Osteoblast (primary cell): ENCODE data around the gene NANOS3. TPM values are rescaled to one million over a fixed set of nuclear protein-coding genes. Genes with fewer than 3 reads are reported as not detected.
A peak's percentile ranks its signal among the peaks of the same experiment; 100 is the strongest.
"Not testable (repeated sequence)": the region's sequence is repeated elsewhere in the genome, so short reads cannot be mapped to it uniquely, and the experiment has no call there.

Experiments
- DNase-seq: peaks from one replicate; pipeline ENCODE4 v3.0.0; 2011; ENCODE audit warnings: low spot score, mixed read lengths; ENCODE audit not compliant: insufficient read length; ENCODE audit errors: missing footprints
- H2AFZ ChIP-seq: 2 replicates; pipeline ENCODE4 v1.6.0; 2011; ENCODE audit warnings: mild to moderate bottlenecking, low read length
- H3K27ac ChIP-seq: 2 replicates; pipeline ENCODE4 v1.5.1; 2011; ENCODE audit warnings: mild to moderate bottlenecking, low read depth, low read length, moderate library complexity
- H3K27me3 ChIP-seq: 2 replicates; pipeline ENCODE4 v1.6.0; 2012; ENCODE audit warnings: mild to moderate bottlenecking, control low read depth, inconsistent platforms, low read length, moderate library complexity; ENCODE audit not compliant: insufficient read depth
- H3K36me3 ChIP-seq: 2 replicates; pipeline ENCODE4 v1.5.1; 2011; ENCODE audit warnings: mild to moderate bottlenecking, low read length, control low read depth, moderate library complexity; ENCODE audit not compliant: insufficient read depth
- H3K4me1 ChIP-seq: 2 replicates; pipeline ENCODE4 v1.5.1; 2011; ENCODE audit warnings: mild to moderate bottlenecking, low read length, control low read depth, moderate library complexity; ENCODE audit not compliant: insufficient read depth
- H3K4me2 ChIP-seq: 2 replicates; pipeline ENCODE4 v1.6.0; 2011; ENCODE audit warnings: mild to moderate bottlenecking, low read length; ENCODE audit not compliant: insufficient read depth
- H3K4me3 ChIP-seq: fragments of 200-600 bp; sonication (generic); 3 replicates; pipeline ENCODE4 v1.5.1; 2012; ENCODE audit warnings: mild to moderate bottlenecking, low read length, inconsistent platforms; ENCODE audit not compliant: insufficient read depth
- H3K79me2 ChIP-seq: 2 replicates; pipeline ENCODE4 v1.6.0; 2012; ENCODE audit warnings: mild to moderate bottlenecking, low read length, control low read depth, inconsistent platforms; ENCODE audit not compliant: insufficient read depth
- H3K9me3 ChIP-seq: 2 replicates; pipeline ENCODE4 v1.5.1; 2011; ENCODE audit warnings: low read depth, low read length, control low read depth
- H4K20me1 ChIP-seq: 2 replicates; pipeline ENCODE4 v1.6.0; 2012; ENCODE audit warnings: mild to moderate bottlenecking, low read length, control low read depth; ENCODE audit not compliant: insufficient read depth
- total RNA-seq: library from RNA; depleted of rRNA; stranded (reverse); fragments of >200 nt; gene quantifications from 2 replicates; pipeline ENCODE4 v1.2.3, GENCODE V29; 2012
- TF ChIP-seq, protein P1 (sequence below): IDR thresholded peaks from 2 replicates; pipeline ENCODE4 v1.5.1; 2011; ENCODE audit warnings: mild to moderate bottlenecking, low read depth, low read length, moderate library complexity; ENCODE audit errors: extremely low read depth

The NANOS3 gene
- total RNA-seq, 1 donor = not detected

- no peaks in the 10 kb centered on the region for H3K27me3 ChIP-seq
- H2AFZ ChIP-seq = no peak overlapping the region
- TF ChIP-seq, protein P1, sequence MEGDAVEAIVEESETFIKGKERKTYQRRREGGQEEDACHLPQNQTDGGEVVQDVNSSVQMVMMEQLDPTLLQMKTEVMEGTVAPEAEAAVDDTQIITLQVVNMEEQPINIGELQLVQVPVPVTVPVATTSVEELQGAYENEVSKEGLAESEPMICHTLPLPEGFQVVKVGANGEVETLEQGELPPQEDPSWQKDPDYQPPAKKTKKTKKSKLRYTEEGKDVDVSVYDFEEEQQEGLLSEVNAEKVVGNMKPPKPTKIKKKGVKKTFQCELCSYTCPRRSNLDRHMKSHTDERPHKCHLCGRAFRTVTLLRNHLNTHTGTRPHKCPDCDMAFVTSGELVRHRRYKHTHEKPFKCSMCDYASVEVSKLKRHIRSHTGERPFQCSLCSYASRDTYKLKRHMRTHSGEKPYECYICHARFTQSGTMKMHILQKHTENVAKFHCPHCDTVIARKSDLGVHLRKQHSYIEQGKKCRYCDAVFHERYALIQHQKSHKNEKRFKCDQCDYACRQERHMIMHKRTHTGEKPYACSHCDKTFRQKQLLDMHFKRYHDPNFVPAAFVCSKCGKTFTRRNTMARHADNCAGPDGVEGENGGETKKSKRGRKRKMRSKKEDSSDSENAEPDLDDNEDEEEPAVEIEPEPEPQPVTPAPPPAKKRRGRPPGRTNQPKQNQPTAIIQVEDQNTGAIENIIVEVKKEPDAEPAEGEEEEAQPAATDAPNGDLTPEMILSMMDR = no peak
- no peak overlapping the region for H3K4me2 ChIP-seq
- no peaks in the 10 kb centered on the region for H3K79me2 ChIP-seq
- H3K9me3 ChIP-seq = no peaks in the 10 kb centered on the region
- peak overlapping the region; percentile 100 for H3K27ac ChIP-seq
- H4K20me1 ChIP-seq = no peaks in the 10 kb centered on the region
- no peak overlapping the region for H3K4me3 ChIP-seq
- H3K36me3 ChIP-seq = no peaks in the 10 kb centered on the region
- peaks cover 60% of the 10 kb centered on the region for H3K4me1 ChIP-seq
- DNase-seq = peak; percentile 85
Measured at GRCh38 chr19:13848798-13849676, 27.9 kb upstream of the NANOS3 start.

DNA sequence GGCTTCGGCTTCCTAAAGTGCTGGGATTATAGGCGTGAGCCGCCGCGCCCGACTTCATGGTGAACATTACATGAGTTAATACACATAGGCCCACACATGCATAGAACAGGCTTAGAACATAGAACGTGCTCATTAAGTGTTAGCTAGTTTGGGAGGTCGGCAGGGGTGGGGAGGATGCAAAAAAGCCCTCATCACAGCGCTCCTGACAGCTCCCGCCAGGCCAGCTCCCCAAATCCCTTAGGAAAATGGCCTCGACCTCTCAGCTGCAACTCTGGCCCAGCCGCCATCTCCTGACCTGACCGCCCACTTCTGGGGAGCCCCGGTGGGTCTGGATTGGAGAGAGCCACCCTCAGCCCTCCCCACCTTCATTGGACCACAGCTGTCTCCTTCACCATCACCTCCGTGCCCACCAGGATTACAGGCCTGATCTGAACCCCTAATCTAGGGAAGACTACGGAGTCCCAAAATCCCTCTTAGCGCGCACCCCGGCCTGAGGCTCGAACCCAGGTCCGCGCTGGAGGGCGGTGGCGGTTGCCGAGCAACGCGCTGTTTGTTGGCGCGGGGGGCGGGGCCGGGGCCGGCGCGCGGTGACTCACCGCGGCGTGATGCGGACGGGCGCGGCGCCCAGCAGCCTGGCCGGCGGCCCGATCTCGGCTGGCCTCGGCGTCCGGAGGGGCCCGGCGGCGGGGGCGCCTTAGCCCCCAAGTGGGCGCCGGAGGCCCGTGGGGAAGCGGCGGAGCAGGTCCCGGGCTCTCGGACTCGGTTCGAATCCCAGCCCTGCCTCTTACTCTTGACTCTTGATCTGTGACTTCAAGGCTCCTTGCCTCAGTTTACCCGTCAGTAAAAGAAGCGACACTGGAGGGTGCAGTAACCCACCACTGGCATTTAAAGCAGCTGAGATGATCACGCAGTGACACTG lies 26.7 kb upstream of the NANOS3 start:
- Histone ChIP-seq H3K9me3 (no peaks in the 10 kb centered on the region), H3K4me1 (peaks cover 60% of the 10 kb centered on the region), H3K27ac (peak overlapping the region; percentile 100), H2AFZ (peak overlapping the region; percentile 74), H3K4me3 (peak overlapping the region; percentile 65), H3K27me3 (no peaks in the 10 kb centered on the region), H4K20me1 (no peaks in the 10 kb centered on the region), H3K4me2 (peak overlapping the region; percentile 89), H3K36me3 (no peaks in the 10 kb centered on the region), H3K79me2 (no peaks in the 10 kb centered on the region)
- TF ChIP-seq, protein P1 = no peak
- DNase-seq = peak; percentile 95

- Histone ChIP-seq H4K20me1 (no peaks in the 10 kb centered on the region), H3K27me3 (no peaks in the 10 kb centered on the region), H3K79me2 (no peaks in the 10 kb centered on the region), H3K4me1 (peaks cover 60% of the 10 kb centered on the region), H3K9me3 (no peaks in the 10 kb centered on the region), H3K27ac (peak overlapping the region; percentile 100), H3K4me2 (peak overlapping the region; percentile 89), H3K36me3 (no peaks in the 10 kb centered on the region), H2AFZ (peak overlapping the region; percentile 51), H3K4me3 (peak overlapping the region; percentile 65)
- DNase-seq = peak; percentile 99
- TF ChIP-seq, protein P1 = no peak
Measured at GRCh38 chr19:13850910-13851733, 25.8 kb upstream of the NANOS3 start.

DNA sequence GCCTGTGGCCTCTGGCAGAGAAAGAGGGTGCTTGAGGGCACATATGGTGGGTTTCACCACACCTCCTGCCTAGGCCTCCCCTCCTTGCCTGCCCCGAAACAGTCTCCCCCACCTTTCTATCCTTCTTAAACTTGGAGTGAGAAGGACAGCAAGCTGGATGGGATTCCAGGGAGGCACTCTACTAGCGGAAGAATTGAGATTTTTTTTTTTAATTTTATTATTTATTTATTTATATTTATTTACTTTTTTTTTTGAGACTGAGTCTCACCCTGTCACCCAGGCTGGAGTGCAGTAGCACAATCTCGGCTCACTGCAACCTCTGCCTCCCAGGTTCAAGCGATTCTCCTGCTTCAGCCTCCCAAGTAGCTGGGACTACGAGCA lies 25.2 kb upstream of the NANOS3 start:
- not testable (repeated sequence) for H3K27me3 ChIP-seq, H3K9me3 ChIP-seq, H3K79me2 ChIP-seq, DNase-seq, H2AFZ ChIP-seq, H3K36me3 ChIP-seq, H4K20me1 ChIP-seq
- H3K27ac ChIP-seq = peak overlapping the region; percentile 100
- peaks cover 54% of the 10 kb centered on the region for H3K4me1 ChIP-seq
- H3K4me2 ChIP-seq = peak overlapping the region; percentile 89
- peak overlapping the region; percentile 30 for H3K4me3 ChIP-seq

GRCh38 chr19:13852171-13852707 lies 24.7 kb upstream of the NANOS3 start:
- H3K4me3 ChIP-seq, H3K4me2 ChIP-seq, H3K27me3 ChIP-seq, H4K20me1 ChIP-seq, H3K9me3 ChIP-seq, H3K79me2 ChIP-seq, H3K36me3 ChIP-seq, H2AFZ ChIP-seq, DNase-seq: not testable (repeated sequence)
- peaks cover 49% of the 10 kb centered on the region for H3K4me1 ChIP-seq
- H3K27ac ChIP-seq = peak overlapping the region; percentile 100
